22Rv1 (cell line): ENCODE measurements around the gene UPF3B.

Source experiments
- ZFX ChIP-seq: fragments of 450-650 bp; IDR thresholded peaks from 2 replicates; pipeline ENCODE4 v1.6.1; 2017; ENCODE audit warnings: antibody characterized with exemption, borderline replicate concordance
- TF ChIP-seq, protein P1 (sequence below): fragments of 450-650 bp; IDR thresholded peaks from 2 replicates; pipeline ENCODE4 v1.5.1; 2017; ENCODE audit warnings: mild to moderate bottlenecking

DNA sequence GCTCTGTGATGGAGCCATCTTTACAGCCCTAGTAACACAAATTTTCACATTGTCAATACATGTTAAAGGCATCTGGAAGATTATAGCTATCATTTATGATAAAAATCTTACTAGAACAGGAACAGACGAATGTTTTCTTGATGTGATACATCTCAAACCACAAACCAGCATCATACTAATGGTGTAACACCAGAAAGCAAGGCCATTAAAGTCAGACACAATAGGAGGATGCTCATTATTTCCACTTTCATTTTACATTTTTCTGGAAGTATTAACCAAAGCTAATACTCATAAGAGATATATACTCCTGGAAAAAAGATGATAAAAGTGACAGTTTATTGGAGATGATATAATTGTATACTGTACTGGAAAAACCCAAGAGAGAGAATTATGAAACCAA lies 48.2 kb upstream of the UPF3B start:
- TF ChIP-seq, protein P1, sequence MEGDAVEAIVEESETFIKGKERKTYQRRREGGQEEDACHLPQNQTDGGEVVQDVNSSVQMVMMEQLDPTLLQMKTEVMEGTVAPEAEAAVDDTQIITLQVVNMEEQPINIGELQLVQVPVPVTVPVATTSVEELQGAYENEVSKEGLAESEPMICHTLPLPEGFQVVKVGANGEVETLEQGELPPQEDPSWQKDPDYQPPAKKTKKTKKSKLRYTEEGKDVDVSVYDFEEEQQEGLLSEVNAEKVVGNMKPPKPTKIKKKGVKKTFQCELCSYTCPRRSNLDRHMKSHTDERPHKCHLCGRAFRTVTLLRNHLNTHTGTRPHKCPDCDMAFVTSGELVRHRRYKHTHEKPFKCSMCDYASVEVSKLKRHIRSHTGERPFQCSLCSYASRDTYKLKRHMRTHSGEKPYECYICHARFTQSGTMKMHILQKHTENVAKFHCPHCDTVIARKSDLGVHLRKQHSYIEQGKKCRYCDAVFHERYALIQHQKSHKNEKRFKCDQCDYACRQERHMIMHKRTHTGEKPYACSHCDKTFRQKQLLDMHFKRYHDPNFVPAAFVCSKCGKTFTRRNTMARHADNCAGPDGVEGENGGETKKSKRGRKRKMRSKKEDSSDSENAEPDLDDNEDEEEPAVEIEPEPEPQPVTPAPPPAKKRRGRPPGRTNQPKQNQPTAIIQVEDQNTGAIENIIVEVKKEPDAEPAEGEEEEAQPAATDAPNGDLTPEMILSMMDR: no peak
- TF ChIP-seq ZFX: no peak
